GM12865 (cell line): Measurements from ENCODE around the gene PCDHB7.
"Not testable (repeated sequence)": the region's sequence is repeated elsewhere in the genome, so short reads cannot be mapped to it uniquely, and the experiment has no call there.

Source experiments
- DNase-seq: peaks from one replicate; pipeline ENCODE4 v3.0.0; 2010; ENCODE audit warnings: low read depth
- H3K4me3 ChIP-seq: 2 replicates; pipeline ENCODE4 v1.5.1; 2011; ENCODE audit warnings: mild to moderate bottlenecking, low read depth, low read length, control low read depth
- CTCF ChIP-seq: IDR thresholded peaks from 2 replicates; pipeline ENCODE4 v1.5.1; 2011; ENCODE audit warnings: low read length, control low read depth, low read depth, inconsistent platforms; ENCODE audit not compliant: insufficient read depth; ENCODE audit errors: missing control alignments

Gene PCDHB7

GRCh38 chr5:141172381-141173204, at the start of gene PCDHB7:
TSS of gene PCDHB7 (plus strand) at chr5:141172644. CDS start at chr5:141172836, 192 bp downstream.
- TF ChIP-seq CTCF: peak; percentile 9
- DNase-seq: no peak
- no peak within 1 kb of the TSS for H3K4me3 ChIP-seq

GRCh38 chr5:141123396-141124135, 48.9 kb upstream of the PCDHB7 start:
- DNase-seq, H3K4me3 ChIP-seq: not testable (repeated sequence)

GRCh38 chr5:141127305-141127704, 45.1 kb upstream of the PCDHB7 start:
- no peak for DNase-seq
- TF ChIP-seq CTCF: no peak
- no peak overlapping the region for H3K4me3 ChIP-seq

GRCh38 chr5:141135030-141135717, 37.3 kb upstream of the PCDHB7 start, which contains the start of gene PCDHB5:
TSS of gene PCDHB5 (plus strand) at chr5:141135206. CDS start at chr5:141135435, 229 bp downstream.
- no peak within 1 kb of the TSS for H3K4me3 ChIP-seq
- DNase-seq: no peak
- no peak for TF ChIP-seq CTCF

- no peak overlapping the region for H3K4me3 ChIP-seq
- no peak for TF ChIP-seq CTCF
- no peak for DNase-seq
These were observed 36.7 kb upstream of the PCDHB7 start for GRCh38 chr5:141135718-141136266.

- DNase-seq, H3K4me3 ChIP-seq: not testable (repeated sequence)
These were observed 35.1 kb upstream of the PCDHB7 start for GRCh38 chr5:141137346-141137745.

GRCh38 chr5:141149812-141150211, 22.6 kb upstream of the PCDHB7 start, which contains the start of gene PCDHB6:
TSS of gene PCDHB6 (plus strand) at chr5:141150057. CDS start at chr5:141150258, 201 bp downstream.
- no peak for DNase-seq
- no peak within 1 kb of the TSS for H3K4me3 ChIP-seq

More at GRCh38 chr5:141149812-141150211, 22.6 kb upstream of the PCDHB7 start, which contains the start of gene PCDHB6:
- TF ChIP-seq CTCF: no peak
